DOHH2 (cell line): Measurements from ENCODE around the gene NPM3.

Experiments
- H3F3A ChIP-seq: fragments of 200-600 bp; sonication (generic), shearing (Covaris generic); 2 replicates; pipeline ENCODE4 v1.6.0; 2016; ENCODE audit warnings: antibody characterized with exemption, mild to moderate bottlenecking; ENCODE audit not compliant: control insufficient read depth, insufficient read depth
- H3K27ac ChIP-seq: fragments of 200-600 bp; sonication (generic); 2 replicates; pipeline ENCODE4 v1.5.1; 2014; ENCODE audit warnings: low read depth, mild to moderate bottlenecking, low read length, moderate library complexity
- H3K27me3 ChIP-seq: fragments of 200-600 bp; sonication (generic); 2 replicates; pipeline ENCODE4 v1.6.1; 2014; ENCODE audit warnings: mild to moderate bottlenecking, low read length, mixed read lengths; ENCODE audit not compliant: control insufficient read depth
- H3K36me3 ChIP-seq: fragments of 200-600 bp; sonication (generic); 2 replicates; pipeline ENCODE4 v1.6.1; 2014; ENCODE audit warnings: mild to moderate bottlenecking, low read length, moderate library complexity, mixed read lengths; ENCODE audit not compliant: control insufficient read depth
- H3K4me1 ChIP-seq: fragments of 200-600 bp; sonication (generic); 2 replicates; pipeline ENCODE4 v1.6.1; 2014; ENCODE audit warnings: mild to moderate bottlenecking, low read length, mixed read lengths; ENCODE audit not compliant: control insufficient read depth
- H3K4me2 ChIP-seq: fragments of 200-600 bp; sonication (generic); 2 replicates; pipeline ENCODE4 v1.6.0; 2014; ENCODE audit warnings: mild to moderate bottlenecking, low read length, moderate library complexity
- H3K4me3 ChIP-seq: fragments of 200-600 bp; sonication (generic); 2 replicates; pipeline ENCODE4 v1.5.1; 2014; ENCODE audit warnings: mild to moderate bottlenecking, low read length, mixed read lengths
- H3K79me2 ChIP-seq: fragments of 200-600 bp; sonication (generic); 2 replicates; pipeline ENCODE4 v1.6.1; 2014; ENCODE audit warnings: mild to moderate bottlenecking, low read length, mixed read lengths; ENCODE audit not compliant: control insufficient read depth
- H3K9me2 ChIP-seq: fragments of 200-600 bp; sonication (generic); replicated peaks from 2 replicates; pipeline ENCODE4 v1.6.1; 2014; ENCODE audit warnings: mild to moderate bottlenecking, low read length, mixed read lengths; ENCODE audit not compliant: control insufficient read depth
- H3K9me3 ChIP-seq: fragments of 200-600 bp; sonication (generic); 2 replicates; pipeline ENCODE4 v1.6.1; 2014; ENCODE audit warnings: antibody characterized with exemption, low read length, mixed read lengths; ENCODE audit not compliant: control insufficient read depth, insufficient read depth
- H4K20me1 ChIP-seq: fragments of 200-600 bp; sonication (generic); 2 replicates; pipeline ENCODE4 v1.6.0; 2014; ENCODE audit warnings: low read depth, mild to moderate bottlenecking, antibody characterized with exemption, low read length, moderate library complexity; ENCODE audit not compliant: control insufficient read depth, insufficient read depth
- CTCF ChIP-seq: fragments of 200-600 bp; sonication (generic); IDR thresholded peaks from one replicate; pipeline ENCODE4 v1.5.1; 2014; ENCODE audit warnings: antibody characterized with exemption, mild to moderate bottlenecking, low read depth, low read length; ENCODE audit not compliant: poor library complexity, severe bottlenecking
- EZH2phosphoT487 ChIP-seq: fragments of 200-600 bp; sonication (generic); IDR thresholded peaks from 2 replicates; pipeline ENCODE4 v1.6.1; 2017; ENCODE audit warnings: borderline replicate concordance, mild to moderate bottlenecking, antibody characterized with exemption, low read length, moderate library complexity, mixed read lengths

The NPM3 gene

GRCh38 chr10:101827919-101828600 is 44.8 kb upstream of the NPM3 start:
- TF ChIP-seq CTCF, result no peak
- TF ChIP-seq EZH2phosphoT487, result no peak
- Histone ChIP-seq H3F3A (peaks cover 10% of the 10 kb centered on the region), H3K9me2 (no peaks in the 10 kb centered on the region), H3K27ac (no peak overlapping the region), H3K79me2 (no peaks in the 10 kb centered on the region), H3K36me3 (no peaks in the 10 kb centered on the region), H3K27me3 (no peaks in the 10 kb centered on the region), H3K4me3 (no peak overlapping the region), H3K9me3 (no peaks in the 10 kb centered on the region), H3K4me2 (no peak overlapping the region), H3K4me1 (peaks cover 31% of the 10 kb centered on the region), H4K20me1 (0 out of 2 replicates have a peak, but pooled peaks cover 3% of the 10 kb centered on the region)

- Histone ChIP-seq H3K27me3 (no peaks in the 10 kb centered on the region), H3F3A (peaks cover 10% of the 10 kb centered on the region), H3K4me1 (peaks cover 29% of the 10 kb centered on the region), H4K20me1 (0 out of 2 replicates have a peak, but pooled peaks cover 3% of the 10 kb centered on the region), H3K9me2 (no peaks in the 10 kb centered on the region), H3K36me3 (no peaks in the 10 kb centered on the region), H3K4me3 (no peak overlapping the region), H3K79me2 (no peaks in the 10 kb centered on the region), H3K4me2 (no peak overlapping the region), H3K9me3 (no peaks in the 10 kb centered on the region), H3K27ac (no peak overlapping the region)
- TF ChIP-seq CTCF (no peak), EZH2phosphoT487 (no peak)
Observed at GRCh38 chr10:101826852-101827434, 43.7 kb upstream of the NPM3 start.

GRCh38 chr10:101824736-101825135 is 41.5 kb upstream of the NPM3 start:
- Histone ChIP-seq H3K79me2 (peaks cover 4% of the 10 kb centered on the region), H4K20me1 (0 out of 2 replicates have a peak, but pooled peaks cover 3% of the 10 kb centered on the region), H3K36me3 (no peaks in the 10 kb centered on the region), H3F3A (peaks cover 2% of the 10 kb centered on the region), H3K9me3 (no peaks in the 10 kb centered on the region), H3K4me3 (no peak overlapping the region), H3K9me2 (no peaks in the 10 kb centered on the region), H3K27me3 (no peaks in the 10 kb centered on the region), H3K4me2 (no peak overlapping the region), H3K4me1 (peaks cover 11% of the 10 kb centered on the region), H3K27ac (no peak overlapping the region)
- TF ChIP-seq EZH2phosphoT487 (no peak), CTCF (no peak)
